Upper lobe of left lung (tissue), 6 donors: ENCODE measurements around the gene KCTD7. TPM values are rescaled to one million over a fixed set of nuclear protein-coding genes. Genes with fewer than 3 reads are reported as not detected.
A peak's percentile ranks its signal among the peaks of the same experiment; 100 is the strongest.
"Not testable (repeated sequence)": the region's sequence is repeated elsewhere in the genome, so short reads cannot be mapped to it uniquely, and the experiment has no call there.

Source experiments
- ATAC-seq, 2 donors: fragments of 200-7000 bp; cut with Tn5 transposase; one replicate each; pipeline ENCODE4 v1.9.1; 2022; ENCODE audit warnings: mild to moderate bottlenecking in 2 of 2, moderate library complexity in 2 of 2; ENCODE audit not compliant: low FRiP score in 2 of 2
- DNase-seq, 2 donors: peaks; one replicate each; pipeline ENCODE4 v3.0.0-alpha.2; 2019 to 2020
- H3K27ac ChIP-seq, 4 donors: fragments of 200-600 bp; sonication (generic); one replicate each; pipeline ENCODE4 v1.5.1; 2016 to 2019
- H3K27me3 ChIP-seq, 4 donors: fragments of 200-600 bp; sonication (generic); one replicate each; pipeline ENCODE4 v1.5.1; 2017 to 2019
- H3K36me3 ChIP-seq, 4 donors: fragments of 200-600 bp; sonication (generic); one replicate each; pipeline ENCODE4 v1.5.1; 2016 to 2019
- H3K4me1 ChIP-seq, 4 donors: fragments of 200-600 bp; sonication (generic); one replicate each; pipeline ENCODE4 v1.5.1; 2018 to 2019
- H3K4me3 ChIP-seq, 4 donors: fragments of 200-600 bp; sonication (generic); one replicate each; pipeline ENCODE4 v1.5.1; 2017 to 2019; ENCODE audit warnings: mild to moderate bottlenecking in 2 of 4, moderate library complexity in 1 of 4
- H3K9me3 ChIP-seq, 4 donors: fragments of 200-600 bp; sonication (generic); one replicate each; pipeline ENCODE4 v1.5.1; 2018 to 2019
- CTCF ChIP-seq, 6 experiments: fragments of 450-650 bp in 4 of 6; fragments of 200-600 bp in 2 of 6; sonication (generic) in 2 of 6; IDR thresholded peaks; one replicate each; pipeline ENCODE4 v1.5.1; 2016 to 2019; ENCODE audit warnings: antibody characterized with exemption in 6 of 6
- EP300 ChIP-seq, 4 donors: sonication (generic); formaldehyde crosslinking; IDR thresholded peaks; one replicate each; pipeline ENCODE4 v1.5.1; 2017; ENCODE audit warnings: antibody characterized with exemption in 4 of 4, control low read depth in 2 of 4
- POLR2A ChIP-seq, 4 donors: fragments of 450-650 bp; IDR thresholded peaks; one replicate each; pipeline ENCODE4 v1.5.1; 2016 to 2017; ENCODE audit warnings: antibody characterized with exemption in 4 of 4, mild to moderate bottlenecking in 2 of 4
- POLR2AphosphoS5 ChIP-seq, 2 donors: sonication (generic); formaldehyde crosslinking; IDR thresholded peaks; one replicate each; pipeline ENCODE4 v1.5.1; 2017; ENCODE audit warnings: antibody characterized with exemption in 2 of 2
- WGBS, 2 donors: methylation state at CpG; one replicate each; pipeline ENCODE4 v1.1.5; 2017 to 2018; 5-methylcytosine and 5-hydroxymethylcytosine counted together
- total RNA-seq, 6 donors: library from RNA; depleted of rRNA in 4 of 6; stranded (reverse); fragments of >200 nt in 4 of 6; gene quantifications; one replicate each; pipeline versions ENCODE4 v1.1.0 to v1.2.1, GENCODE V29; 2016 to 2021
- donor health status: DM: no; HTN: no; CAD: no; lungs with moderate emphysema.
- donor health status: DM: no; HTN: yes; CAD: no; lungs with severe emphysema.

The KCTD7 gene
- total RNA-seq, 6 donors from 2014 or later = 6.1 to 38.8 (median 13.5) TPM

- DNase-seq = no peak
- Histone ChIP-seq H3K36me3 (peaks cover 12 to 90% (median 55%) of the 10 kb centered on the region in 4 donors), H3K4me1 (peaks cover 0 to 5% (median 0%) of the 10 kb centered on the region in 4 donors), H3K27me3 (no peaks in the 10 kb centered on the region), H3K9me3 (no peaks in the 10 kb centered on the region), H3K4me3 (no peak overlapping the region), H3K27ac (no peak overlapping the region)
- WGBS, 2 donors = 71 to 78% methylated on average over 3 of the region's 3 CpGs
- peak in 1 of 2 donors; percentile 33 for ATAC-seq
- TF ChIP-seq POLR2A (IDR thresholded peaks at IDR 0.05) = no peak
- no peak for TF ChIP-seq POLR2AphosphoS5 (IDR thresholded peaks at IDR 0.05)
- TF ChIP-seq EP300 (IDR thresholded peaks at IDR 0.05) = no peak
- TF ChIP-seq CTCF (IDR thresholded peaks at IDR 0.05) = no peak
Observed at GRCh38 chr7:66642186-66642585, 13.5 kb downstream of the KCTD7 start.

GRCh38 chr7:66642932-66643331 is 14.3 kb downstream of the KCTD7 start:
- Histone ChIP-seq H3K4me3 (no peak overlapping the region), H3K36me3 (peaks cover 11 to 87% (median 54%) of the 10 kb centered on the region in 4 donors), H3K27ac (no peak overlapping the region), H3K4me1 (peaks cover 0 to 5% (median 0%) of the 10 kb centered on the region in 4 donors), H3K9me3 (no peaks in the 10 kb centered on the region), H3K27me3 (no peaks in the 10 kb centered on the region)
- DNase-seq = no peak
- no peak for ATAC-seq
- TF ChIP-seq POLR2AphosphoS5 (IDR thresholded peaks at IDR 0.05) (no peak), EP300 (IDR thresholded peaks at IDR 0.05) (no peak), POLR2A (IDR thresholded peaks at IDR 0.05) (no peak)

- Histone ChIP-seq H3K4me3 (no peak overlapping the region), H3K4me1 (peaks cover 0 to 5% (median 0%) of the 10 kb centered on the region in 4 donors), H3K9me3 (no peaks in the 10 kb centered on the region), H3K27ac (no peak overlapping the region), H3K27me3 (no peaks in the 10 kb centered on the region), H3K36me3 (peaks cover 7 to 82% (median 50%) of the 10 kb centered on the region in 4 donors)
- TF ChIP-seq CTCF (IDR thresholded peaks at IDR 0.05) (no peak), EP300 (IDR thresholded peaks at IDR 0.05) (no peak), POLR2A (IDR thresholded peaks at IDR 0.05) (no peak), POLR2AphosphoS5 (IDR thresholded peaks at IDR 0.05) (no peak)
- ATAC-seq (no peak), DNase-seq (no peak)
- 86% methylated on average over 2 of the region's 2 CpGs for WGBS, 2 donors
Observed at GRCh38 chr7:66643395-66643794, 14.7 kb downstream of the KCTD7 start.

- H3K9me3 ChIP-seq, H3K27ac ChIP-seq, ATAC-seq, DNase-seq, H3K27me3 ChIP-seq, H3K4me3 ChIP-seq: not testable (repeated sequence)
- Histone ChIP-seq H3K36me3 (peaks cover 0 to 11% (median 0%) of the 10 kb centered on the region in 4 donors), H3K4me1 (peaks cover 10 to 21% (median 17%) of the 10 kb centered on the region in 4 donors)
- 77 to 81% methylated on average over 6 of the region's 6 CpGs for WGBS, 2 donors
Observed at GRCh38 chr7:66651026-66651425, 22.3 kb downstream of the KCTD7 start.

GRCh38 chr7:66653719-66654274 is 25.1 kb downstream of the KCTD7 start:
- H3K4me1 ChIP-seq = peaks cover 11 to 25% (median 19%) of the 10 kb centered on the region in 4 donors
- H3K9me3 ChIP-seq, H3K27me3 ChIP-seq, H3K36me3 ChIP-seq, ATAC-seq: not testable (repeated sequence)
- DNase-seq = peak in 1 of 2 donors; percentile 52
- peak overlapping the region; percentile 60 to 94 (median 84) for H3K4me3 ChIP-seq
- TF ChIP-seq CTCF (IDR thresholded peaks at IDR 0.05) = peak in 3 of 6 experiments; percentile 21 to 47 (median 43)
- peak overlapping the region; percentile 97 to 99 (median 98) for H3K27ac ChIP-seq
- WGBS, 2 donors = 7 to 10% methylated on average over 32 to 41 of the region's 41 CpGs
